NK-92 (cell line): ENCODE results near the gene QSER1.
"Not testable (repeated sequence)": the region's sequence is repeated elsewhere in the genome, so short reads cannot be mapped to it uniquely, and the experiment has no call there.

Experiments used
- DNase-seq: peaks from one replicate; lab custom pipeline; 2025; ENCODE audit not compliant: unreplicated experiment; lab: John Stamatoyannopoulos, UW

QSER1 gene

DNA sequence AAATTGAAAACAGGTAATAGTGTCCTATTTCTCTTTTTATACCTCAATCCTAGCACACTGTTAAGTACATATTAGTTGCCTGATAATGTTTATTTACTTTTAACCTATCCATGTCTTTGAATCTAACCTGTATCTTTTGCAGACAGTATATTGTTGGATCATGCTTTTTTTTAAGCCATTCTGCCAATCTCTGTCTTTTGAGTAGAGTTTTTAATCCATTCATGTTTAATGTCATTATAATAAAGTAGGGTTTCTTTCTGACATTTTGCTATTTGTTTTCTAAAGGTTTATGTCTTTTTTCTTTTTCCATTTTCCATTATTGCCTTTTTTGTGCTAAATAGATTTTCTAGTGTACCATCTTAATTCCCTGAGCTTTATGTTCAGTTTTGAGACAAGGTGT lies 99.3 kb downstream of the QSER1 start:
- no peak for DNase-seq

DNA sequence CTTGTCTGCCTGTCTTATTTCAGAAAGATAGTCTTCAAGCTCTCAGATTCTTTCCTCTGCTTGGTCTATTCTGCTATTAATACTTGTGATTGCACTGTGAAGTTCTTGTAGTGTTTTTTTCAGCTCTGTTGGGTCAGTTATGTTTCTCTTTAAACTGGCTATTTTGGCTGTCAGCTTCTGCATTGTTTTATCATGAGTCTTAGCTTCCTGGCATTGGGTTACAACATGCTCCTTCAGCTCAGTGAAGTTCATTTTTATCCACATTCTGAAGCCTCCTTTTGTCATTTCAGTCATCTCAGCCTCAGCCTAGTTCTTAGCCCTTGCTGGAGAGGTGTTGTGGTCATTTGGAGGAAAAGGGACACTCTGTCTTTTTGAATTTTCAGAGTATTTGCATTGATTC lies 107.6 kb downstream of the QSER1 start:
- DNase-seq, result no peak

GRCh38 chr11:33001281-33001680 lies 108.7 kb downstream of the QSER1 start:
- no peak for DNase-seq

DNA sequence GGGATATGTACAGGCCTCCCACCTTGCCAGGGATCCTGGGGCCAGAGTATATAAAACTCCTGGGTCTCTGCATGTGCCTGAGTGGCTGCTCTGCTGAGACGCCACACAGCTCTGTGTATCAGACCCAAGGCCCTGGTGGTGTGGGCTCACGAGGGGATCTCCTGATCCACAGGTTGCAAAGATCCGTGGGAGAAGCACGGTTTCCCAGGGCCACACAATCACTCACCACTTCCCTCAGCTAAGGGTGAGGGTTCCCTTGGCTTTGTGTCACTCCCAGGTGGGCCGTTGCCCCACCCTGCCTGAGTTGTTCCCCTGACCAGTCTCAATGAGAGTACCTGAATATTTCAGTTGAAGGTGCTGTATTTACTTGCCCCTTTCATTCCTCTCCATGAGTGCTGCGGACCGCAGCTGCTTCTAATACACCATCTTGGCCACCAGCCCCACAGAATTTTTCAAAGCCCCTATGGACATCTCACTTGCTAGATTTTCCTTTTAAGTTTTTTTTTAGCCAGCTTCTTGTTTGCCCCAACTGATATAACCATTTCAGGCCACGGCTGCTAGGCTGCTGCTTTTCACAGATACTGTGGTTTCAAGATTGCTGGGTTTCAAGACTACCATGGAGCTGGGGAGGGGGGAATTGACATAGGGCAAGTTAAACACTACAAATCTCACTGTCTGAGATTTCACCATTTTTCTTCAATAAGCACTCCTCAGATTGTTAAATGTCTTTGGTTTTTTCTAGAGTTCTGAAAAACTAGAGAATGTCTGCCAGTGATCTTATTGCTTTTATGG lies 109.3 kb downstream of the QSER1 start:
- DNase-seq, result no peak

GRCh38 chr11:33005175-33005574 lies 112.6 kb downstream of the QSER1 start:
- no peak for DNase-seq

DNA sequence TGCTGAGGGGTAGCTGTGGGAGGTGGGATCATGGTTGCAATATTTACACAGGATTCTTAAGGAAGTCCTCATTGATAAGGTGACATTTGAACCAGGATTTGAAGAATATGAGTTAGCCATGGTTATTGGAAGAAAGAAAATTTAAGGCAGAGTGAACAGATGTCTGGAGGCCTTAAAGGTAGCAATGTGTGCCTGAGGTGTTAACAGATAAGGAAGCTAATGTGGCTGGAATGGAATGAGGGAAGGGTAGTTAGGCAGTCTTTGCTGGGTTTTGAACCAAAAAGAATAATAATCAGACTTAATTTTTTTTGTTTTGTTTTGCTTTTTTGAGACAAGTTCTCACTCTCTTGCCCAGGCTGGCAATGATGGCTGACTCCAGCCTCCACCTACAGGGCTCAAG lies 113.4 kb downstream of the QSER1 start:
- no peak for DNase-seq

GRCh38 chr11:33013755-33014154 lies 121.1 kb downstream of the QSER1 start:
- no peak for DNase-seq

DNA sequence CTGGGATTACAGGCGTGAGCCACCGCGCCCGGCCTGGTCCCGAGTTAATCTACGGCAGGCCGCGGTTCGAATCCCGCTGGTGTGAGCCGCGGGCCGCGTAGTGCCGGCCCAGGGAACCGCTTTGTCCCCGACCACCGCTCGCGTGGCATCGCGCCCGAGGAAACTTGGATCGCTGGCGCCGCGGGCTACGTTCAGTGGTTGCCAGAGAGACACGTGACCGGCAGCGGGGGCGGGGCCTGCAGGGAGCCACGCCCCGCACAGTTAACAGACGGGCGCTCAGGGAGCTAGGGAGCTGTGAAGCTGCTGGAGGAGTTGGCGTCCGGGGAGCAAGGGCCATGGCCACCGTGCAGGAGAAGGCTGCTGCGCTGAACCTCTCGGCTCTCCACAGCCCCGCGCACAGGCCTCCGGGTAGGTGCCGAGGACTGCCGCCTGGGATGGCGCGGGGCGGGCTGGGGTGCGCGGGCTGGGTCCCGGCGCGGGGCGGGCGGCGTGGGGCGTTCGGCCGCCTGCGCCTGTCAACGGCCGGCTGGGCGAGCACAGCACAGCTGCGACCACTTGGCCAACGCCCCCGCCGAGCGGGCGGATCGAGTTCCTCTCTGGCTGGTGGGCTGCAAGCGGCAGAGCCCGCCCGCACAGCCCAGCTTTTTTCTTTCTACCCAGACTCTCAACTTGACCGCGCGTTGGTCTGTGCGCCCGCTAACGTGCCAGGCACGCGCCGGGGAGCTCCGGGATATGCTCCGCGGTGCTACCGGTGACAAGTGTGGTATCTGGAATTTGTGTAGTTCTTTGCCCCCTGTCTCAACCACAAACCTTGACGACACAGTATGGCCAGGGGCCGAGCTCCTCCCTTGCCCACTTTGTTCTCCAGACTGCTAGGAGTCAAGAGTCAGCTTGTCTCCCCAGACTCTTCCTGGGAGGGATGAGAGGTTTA lies 123.3 kb downstream of the QSER1 start, which contains the start of gene DEPDC7:
TSS of gene DEPDC7 (plus strand) at position 258 of the 931 bp plus-strand sequence. CDS start at position 336, 78 bp downstream.
- no peak for DNase-seq

- DNase-seq, result no peak
These were observed 124.0 kb downstream of the QSER1 start for GRCh38 chr11:33016654-33017053.

DNA sequence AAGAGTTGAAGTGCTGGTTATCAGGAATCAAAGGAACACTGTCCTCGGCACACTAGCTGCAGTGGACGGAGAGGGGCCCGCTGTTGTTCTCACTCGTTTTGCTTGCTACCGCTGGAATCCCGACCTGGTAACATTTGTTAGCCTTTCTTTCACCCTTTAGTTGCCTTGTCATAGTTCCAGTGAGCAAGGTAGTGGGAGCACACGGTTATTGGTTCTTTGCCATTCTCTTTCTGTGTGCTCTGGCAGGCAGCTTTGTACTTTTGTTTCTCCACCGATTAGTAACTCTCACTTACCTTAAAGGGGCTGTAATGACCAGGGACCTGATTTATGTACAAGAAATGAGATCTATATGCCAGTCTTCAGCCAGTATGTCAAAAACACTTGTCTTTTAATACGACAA lies 124.9 kb downstream of the QSER1 start:
- DNase-seq, result no peak

GRCh38 chr11:33017965-33018364 lies 125.4 kb downstream of the QSER1 start:
- DNase-seq, result no peak

GRCh38 chr11:33018840-33019239 lies 126.2 kb downstream of the QSER1 start:
- DNase-seq, result no peak

- no peak for DNase-seq
These were observed 128.9 kb downstream of the QSER1 start for GRCh38 chr11:33021501-33021900.

- DNase-seq, result no peak
These were observed 129.3 kb downstream of the QSER1 start for GRCh38 chr11:33021937-33022336.

DNA sequence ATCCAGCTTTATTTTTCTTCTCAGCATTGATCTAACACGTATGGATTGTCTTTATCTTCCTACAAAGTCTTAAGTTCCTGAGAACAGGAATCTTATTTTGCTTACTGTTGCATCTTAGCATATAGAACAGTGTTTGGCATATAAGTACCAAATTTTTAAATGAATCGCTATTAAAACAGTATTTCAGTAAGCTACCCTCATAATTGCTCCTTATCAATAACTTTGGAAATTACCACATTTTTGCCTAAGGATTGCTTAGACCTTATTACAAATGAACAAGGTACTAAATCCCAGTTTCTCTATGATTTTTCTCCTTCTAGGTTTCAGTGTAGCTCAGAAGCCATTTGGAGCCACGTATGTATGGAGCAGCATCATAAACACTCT lies 132.7 kb downstream of the QSER1 start:
- DNase-seq, result no peak

GRCh38 chr11:33027233-33027632 lies 134.6 kb downstream of the QSER1 start:
- DNase-seq, result no peak

GRCh38 chr11:33027846-33028536 lies 135.4 kb downstream of the QSER1 start:
- DNase-seq, result no peak

GRCh38 chr11:33028537-33028914 lies 135.9 kb downstream of the QSER1 start:
- DNase-seq, result no peak

DNA sequence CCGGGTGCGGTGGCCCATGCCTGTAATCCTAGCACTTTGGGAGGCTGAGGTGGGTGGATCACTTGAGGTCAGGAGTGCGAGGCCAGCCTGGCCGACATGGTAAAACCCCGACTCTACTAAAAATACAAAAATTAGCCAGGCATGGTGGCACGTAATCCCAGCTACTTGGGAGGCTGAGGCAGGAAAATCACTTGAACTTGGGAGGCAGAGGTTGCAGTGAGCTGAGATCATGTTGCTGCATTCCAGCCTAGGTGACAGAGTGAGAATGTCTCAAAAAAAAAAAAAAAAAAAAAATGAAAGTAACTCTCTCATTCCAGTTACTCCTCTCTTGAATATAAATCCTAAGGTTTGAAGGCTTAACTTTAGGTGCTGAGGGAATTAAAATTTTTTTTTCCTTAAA lies 136.6 kb downstream of the QSER1 start:
- DNase-seq, result not testable (repeated sequence)
